Dendritic cell treated with granulocyte-macrophage colony-stimulating factor and Interleukin-4, amounts not matched to agents 40 ng/mL and 50 ng/mL, for 4 days (primary cell): ENCODE measurements around the gene CST8.

Experiments used
- H3K27ac Mint-ChIP-seq: one replicate; pipeline ENCODE4 v1.8.0; 2022; ENCODE audit warnings: mild to moderate bottlenecking, mixed read lengths
- H3K27me3 Mint-ChIP-seq: one replicate; pipeline ENCODE4 v1.8.0; 2022; ENCODE audit warnings: mild to moderate bottlenecking, mixed read lengths
- H3K36me3 Mint-ChIP-seq: one replicate; pipeline ENCODE4 v1.8.0; 2022; ENCODE audit warnings: low read depth, mixed read lengths
- H3K4me1 Mint-ChIP-seq: one replicate; pipeline ENCODE4 v1.8.0; 2022; ENCODE audit warnings: low read depth, mixed read lengths
- H3K4me3 Mint-ChIP-seq: one replicate; pipeline ENCODE4 v1.8.0; 2022; ENCODE audit warnings: mild to moderate bottlenecking, moderate library complexity, mixed read lengths
- H3K9me3 Mint-ChIP-seq: one replicate; pipeline ENCODE4 v1.8.0; 2022; ENCODE audit warnings: mixed read lengths
- intact Hi-C: fragments of 100-400 bp; cut with micrococcal nuclease; formaldehyde crosslinking; loops from one replicate; pipeline ENCODE4 v1.15.0; 2022

Gene CST8

GRCh38 chr20:23542801-23543200 is 51.9 kb downstream of the CST8 start:
- Mint-ChIP-seq H3K36me3 (no peaks in the 10 kb centered on the region), H3K9me3 (no peaks in the 10 kb centered on the region), H3K27ac (no peak overlapping the region), H3K4me1 (peaks cover 18% of the 10 kb centered on the region), H3K27me3 (peaks cover 6% of the 10 kb centered on the region), H3K4me3 (no peak overlapping the region)
- intact Hi-C loops: no loop called here

- intact Hi-C loops: no loop called here
- peaks cover 18% of the 10 kb centered on the region for H3K4me1 Mint-ChIP-seq
- no peak overlapping the region for H3K27ac Mint-ChIP-seq
- no peak overlapping the region for H3K4me3 Mint-ChIP-seq
- no peaks in the 10 kb centered on the region for H3K9me3 Mint-ChIP-seq
- peaks cover 9% of the 10 kb centered on the region for H3K27me3 Mint-ChIP-seq
- H3K36me3 Mint-ChIP-seq: no peaks in the 10 kb centered on the region
Observed at GRCh38 chr20:23544133-23544532, 53.2 kb downstream of the CST8 start.
